ENCODE measurements around the gene SLC22A5.
"Not testable (repeated sequence)": the region's sequence is repeated elsewhere in the genome, so short reads cannot be mapped to it uniquely, and the experiment has no call there.

Gene SLC22A5

GRCh38 chr5:132391870-132392269, 22.4 kb downstream of the SLC22A5 start:
- Histone ChIP-seq H3K4me2 (ENCODE audit: low read length) (no peak overlapping the region), H3K27me3 (ENCODE audit: control insufficient read depth, insufficient read depth, low read length) (no peaks in the 10 kb centered on the region), H3K4me1 (ENCODE audit: control insufficient read depth, insufficient read depth, low read length) (peaks cover 36% of the 10 kb centered on the region), H3K4me3 (ENCODE audit: low read length) (no peak overlapping the region), H3K9me3 (replicated peaks; ENCODE audit: low read length) (no peaks in the 10 kb centered on the region), H3K9ac (ENCODE audit: low read depth, low read length) (no peak overlapping the region), H3K36me3 (ENCODE audit: insufficient read depth, low read length) (peaks cover 10% of the 10 kb centered on the region)

- Histone ChIP-seq H3K4me3 (ENCODE audit: low read length) (no peak overlapping the region), H3K9ac (ENCODE audit: low read depth, low read length) (no peak overlapping the region), H3K27me3 (ENCODE audit: control insufficient read depth, insufficient read depth, low read length) (no peaks in the 10 kb centered on the region), H3K4me2 (ENCODE audit: low read length) (no peak overlapping the region), H3K9me3 (replicated peaks; ENCODE audit: low read length) (no peaks in the 10 kb centered on the region), H3K36me3 (ENCODE audit: insufficient read depth, low read length) (peaks cover 10% of the 10 kb centered on the region), H3K4me1 (ENCODE audit: control insufficient read depth, insufficient read depth, low read length) (peaks cover 30% of the 10 kb centered on the region)
Measured at GRCh38 chr5:132392411-132392810, 22.9 kb downstream of the SLC22A5 start.

GRCh38 chr5:132392978-132393825, 23.7 kb downstream of the SLC22A5 start:
- Histone ChIP-seq H3K4me1 (ENCODE audit: control insufficient read depth, insufficient read depth, low read length) (peaks cover 22% of the 10 kb centered on the region), H3K9me3 (replicated peaks; ENCODE audit: low read length) (no peaks in the 10 kb centered on the region), H3K4me3 (ENCODE audit: low read length) (no peak overlapping the region), H3K36me3 (ENCODE audit: insufficient read depth, low read length) (peaks cover 10% of the 10 kb centered on the region), H3K4me2 (ENCODE audit: low read length) (no peak overlapping the region), H3K9ac (ENCODE audit: low read depth, low read length) (no peak overlapping the region), H3K27me3 (ENCODE audit: control insufficient read depth, insufficient read depth, low read length) (no peaks in the 10 kb centered on the region)

GRCh38 chr5:132394667-132395259, 25.3 kb downstream of the SLC22A5 start:
- peaks cover 7% of the 10 kb centered on the region for H3K4me1 ChIP-seq (ENCODE audit: control insufficient read depth, insufficient read depth, low read length)
- H3K27me3 ChIP-seq (ENCODE audit: control insufficient read depth, insufficient read depth, low read length) = peaks cover 8% of the 10 kb centered on the region
- H3K9me3 ChIP-seq (replicated peaks; ENCODE audit: low read length) = no peaks in the 10 kb centered on the region
- no peak overlapping the region for H3K9ac ChIP-seq (ENCODE audit: low read depth, low read length)
- H3K4me2 ChIP-seq (ENCODE audit: low read length) = no peak overlapping the region
- H3K4me3 ChIP-seq (ENCODE audit: low read length) = no peak overlapping the region
- H3K36me3 ChIP-seq (ENCODE audit: insufficient read depth, low read length) = peaks cover 10% of the 10 kb centered on the region

- H3K9ac ChIP-seq (ENCODE audit: low read depth, low read length) = no peak overlapping the region
- no peaks in the 10 kb centered on the region for H3K9me3 ChIP-seq (replicated peaks; ENCODE audit: low read length)
- H3K4me1 ChIP-seq (ENCODE audit: control insufficient read depth, insufficient read depth, low read length) = no peaks in the 10 kb centered on the region
- H3K4me3 ChIP-seq (ENCODE audit: low read length) = no peak overlapping the region
- H3K36me3 ChIP-seq (ENCODE audit: insufficient read depth, low read length) = peaks cover 10% of the 10 kb centered on the region
- peaks cover 8% of the 10 kb centered on the region for H3K27me3 ChIP-seq (ENCODE audit: control insufficient read depth, insufficient read depth, low read length)
- no peak overlapping the region for H3K4me2 ChIP-seq (ENCODE audit: low read length)
Measured at GRCh38 chr5:132396589-132397031, 27.1 kb downstream of the SLC22A5 start.

DNA sequence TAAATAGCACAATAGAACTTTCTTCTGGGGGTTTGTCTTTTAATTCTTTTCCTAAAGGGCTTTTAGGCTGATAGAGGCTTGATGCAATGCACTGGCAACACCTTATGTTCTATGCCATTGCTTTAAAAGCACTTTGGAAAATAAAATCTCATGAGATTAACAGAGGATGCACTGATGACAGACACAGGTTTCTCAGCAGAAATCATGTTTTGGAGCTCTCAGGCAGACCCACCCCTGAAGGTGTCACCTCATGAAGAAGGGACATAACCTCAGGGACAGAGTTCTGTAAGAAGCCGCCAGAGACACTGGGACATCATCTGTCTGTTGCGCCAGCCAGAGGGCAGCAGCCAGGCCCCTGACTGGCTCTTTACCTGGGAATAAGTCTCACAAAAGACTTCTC, 27.7 kb downstream of the SLC22A5 start:
- Histone ChIP-seq H3K9ac (ENCODE audit: low read depth, low read length) (no peak overlapping the region), H3K36me3 (ENCODE audit: insufficient read depth, low read length) (peaks cover 10% of the 10 kb centered on the region), H3K4me3 (ENCODE audit: low read length) (no peak overlapping the region), H3K4me2 (ENCODE audit: low read length) (no peak overlapping the region), H3K9me3 (replicated peaks; ENCODE audit: low read length) (no peaks in the 10 kb centered on the region), H3K27me3 (ENCODE audit: control insufficient read depth, insufficient read depth, low read length) (peaks cover 8% of the 10 kb centered on the region), H3K4me1 (ENCODE audit: control insufficient read depth, insufficient read depth, low read length) (no peaks in the 10 kb centered on the region)

DNA sequence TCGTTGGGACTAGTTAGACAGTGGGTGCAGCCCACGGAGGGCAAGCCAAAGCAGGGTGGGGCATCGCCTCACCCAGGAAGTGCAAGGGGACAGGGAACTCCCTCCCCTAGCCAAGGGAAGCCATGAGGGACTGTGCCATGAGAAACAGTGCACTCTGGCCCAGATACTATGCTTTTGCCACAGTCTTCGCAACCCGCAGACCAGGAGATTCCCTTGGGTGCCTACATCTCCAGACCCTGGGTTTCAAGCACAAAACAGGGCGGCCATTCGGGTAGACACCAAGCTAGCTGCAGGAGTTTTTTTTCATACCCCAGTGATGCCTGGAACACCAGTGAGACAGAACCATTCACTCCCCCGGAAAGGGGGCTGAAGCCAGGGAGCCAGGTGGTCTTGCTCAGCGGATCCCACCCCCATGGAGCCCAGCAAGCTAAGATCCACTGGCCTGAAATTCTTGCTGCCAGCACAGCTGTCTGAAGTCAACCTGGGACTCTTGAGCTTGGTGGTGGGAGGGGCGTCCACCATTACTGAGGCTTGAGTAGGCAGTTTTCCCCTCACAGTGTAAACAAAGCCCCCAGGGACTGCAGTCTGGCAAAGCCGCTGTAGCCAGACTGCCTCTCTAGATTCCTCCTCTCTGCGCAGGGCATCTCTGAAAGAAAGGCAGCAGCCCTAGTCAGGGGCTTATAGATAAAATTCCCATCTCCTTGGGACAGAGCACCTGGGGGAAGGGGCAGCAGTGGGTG, 28.6 kb downstream of the SLC22A5 start:
- not testable (repeated sequence) for H3K27me3 ChIP-seq (ENCODE audit: control insufficient read depth, insufficient read depth, low read length); H3K4me3 ChIP-seq (ENCODE audit: low read length); H3K9me3 ChIP-seq (replicated peaks; ENCODE audit: low read length); H3K4me2 ChIP-seq (ENCODE audit: low read length); H3K4me1 ChIP-seq (ENCODE audit: control insufficient read depth, insufficient read depth, low read length); H3K9ac ChIP-seq (ENCODE audit: low read depth, low read length)
- H3K36me3 ChIP-seq (ENCODE audit: insufficient read depth, low read length) = peaks cover 10% of the 10 kb centered on the region

DNA sequence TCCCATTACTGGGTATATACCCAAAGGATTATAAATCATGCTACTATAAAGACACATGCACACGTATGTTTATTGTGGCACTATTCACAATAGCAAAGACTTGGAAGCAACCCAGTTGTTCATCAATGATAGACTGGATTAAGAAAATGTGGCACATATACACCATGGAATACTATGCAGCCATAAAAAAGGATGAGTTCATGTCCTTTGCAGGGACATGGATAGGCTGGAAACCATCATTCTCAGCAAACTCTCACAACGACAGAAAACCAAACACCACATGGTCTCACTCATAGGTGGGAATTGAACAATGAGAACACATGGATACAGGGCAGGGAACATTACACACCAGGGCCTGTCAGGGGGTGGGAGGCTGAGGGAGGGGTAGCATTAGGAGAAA, 34.5 kb downstream of the SLC22A5 start:
- not testable (repeated sequence) for H3K9me3 ChIP-seq (replicated peaks; ENCODE audit: low read length); H3K36me3 ChIP-seq (ENCODE audit: insufficient read depth, low read length); H3K9ac ChIP-seq (ENCODE audit: low read depth, low read length); H3K4me2 ChIP-seq (ENCODE audit: low read length); H3K4me3 ChIP-seq (ENCODE audit: low read length); H3K27me3 ChIP-seq (ENCODE audit: control insufficient read depth, insufficient read depth, low read length); H3K4me1 ChIP-seq (ENCODE audit: control insufficient read depth, insufficient read depth, low read length)

DNA sequence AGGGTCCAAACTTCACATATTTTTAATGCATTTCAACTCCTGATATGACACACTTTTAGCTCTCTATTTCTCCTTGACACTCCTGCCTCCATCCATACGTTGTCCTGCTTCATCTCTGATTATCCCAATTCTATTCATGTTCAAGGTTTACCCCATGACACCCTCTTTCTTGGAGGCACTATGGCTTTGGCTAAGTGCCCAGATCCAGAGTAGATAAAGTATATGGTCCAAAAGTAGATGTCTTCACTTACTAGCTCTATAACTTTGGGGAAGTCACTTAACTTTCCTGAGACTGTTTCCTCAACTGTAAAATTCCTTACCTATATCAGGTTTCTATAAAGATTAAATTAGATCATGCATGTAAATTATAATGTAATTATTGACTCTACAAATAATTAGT, 36.1 kb downstream of the SLC22A5 start:
- H3K27me3 ChIP-seq (ENCODE audit: control insufficient read depth, insufficient read depth, low read length) = no peaks in the 10 kb centered on the region
- H3K4me3 ChIP-seq (ENCODE audit: low read length) = no peak overlapping the region
- no peak overlapping the region for H3K4me2 ChIP-seq (ENCODE audit: low read length)
- no peaks in the 10 kb centered on the region for H3K9me3 ChIP-seq (replicated peaks; ENCODE audit: low read length)
- H3K36me3 ChIP-seq (ENCODE audit: insufficient read depth, low read length) = no peaks in the 10 kb centered on the region
- H3K4me1 ChIP-seq (ENCODE audit: control insufficient read depth, insufficient read depth, low read length) = peaks cover 7% of the 10 kb centered on the region
- no peak overlapping the region for H3K9ac ChIP-seq (ENCODE audit: low read depth, low read length)

DNA sequence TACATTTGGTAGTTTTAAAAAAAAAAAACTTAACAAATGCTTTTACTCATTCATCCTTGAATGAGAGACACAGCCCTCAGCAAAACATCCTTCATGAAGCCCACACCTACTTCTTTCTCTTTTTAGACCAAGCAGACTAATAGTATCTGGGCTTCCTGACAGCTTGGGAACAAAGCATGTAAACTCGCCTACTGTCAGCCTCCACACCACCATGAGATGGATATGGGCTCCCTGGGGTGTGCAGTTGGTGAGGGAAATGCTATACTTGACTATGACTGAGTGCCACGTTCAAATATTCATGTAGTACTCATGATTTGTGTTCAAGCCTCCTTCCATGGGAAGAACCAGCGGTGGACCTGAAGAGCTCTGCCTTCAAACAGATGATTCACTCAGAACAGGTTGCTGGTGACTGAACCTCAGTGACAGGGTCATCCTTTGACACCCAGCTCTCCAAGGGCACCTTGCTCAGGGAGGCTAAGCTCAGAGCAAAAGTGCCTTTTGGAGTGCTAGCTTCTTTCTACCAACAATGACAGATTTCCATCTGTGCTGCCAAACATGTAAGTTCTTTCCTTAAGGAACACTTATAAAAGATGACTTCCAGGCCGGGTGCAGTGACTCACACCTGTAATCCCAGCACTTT, 36.8 kb downstream of the SLC22A5 start:
- Histone ChIP-seq H3K4me1 (ENCODE audit: control insufficient read depth, insufficient read depth, low read length) (peaks cover 11% of the 10 kb centered on the region), H3K36me3 (ENCODE audit: insufficient read depth, low read length) (no peaks in the 10 kb centered on the region), H3K9me3 (replicated peaks; ENCODE audit: low read length) (no peaks in the 10 kb centered on the region), H3K4me2 (ENCODE audit: low read length) (no peak overlapping the region), H3K9ac (ENCODE audit: low read depth, low read length) (no peak overlapping the region), H3K4me3 (ENCODE audit: low read length) (no peak overlapping the region), H3K27me3 (ENCODE audit: control insufficient read depth, insufficient read depth, low read length) (no peaks in the 10 kb centered on the region)

DNA sequence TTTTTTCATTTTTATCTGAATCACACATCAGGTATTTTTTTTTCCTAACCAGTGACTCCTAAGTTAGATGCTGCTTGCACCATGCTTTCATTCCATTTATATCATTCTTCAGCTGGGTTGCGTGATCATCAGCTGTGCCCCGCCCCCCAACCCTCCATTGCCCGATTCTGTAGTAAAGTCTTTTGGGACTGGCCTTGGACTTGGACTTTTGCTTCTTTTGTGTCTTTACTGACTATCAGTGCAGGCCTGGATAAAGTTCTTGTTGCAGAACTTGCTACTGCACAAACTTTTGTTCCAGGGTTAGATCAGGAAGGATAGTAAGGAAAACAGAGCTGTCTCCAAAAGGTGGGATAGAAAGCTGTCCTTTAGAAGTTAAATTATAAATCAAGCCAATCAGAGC, 38.5 kb downstream of the SLC22A5 start:
- no peaks in the 10 kb centered on the region for H3K36me3 ChIP-seq (ENCODE audit: insufficient read depth, low read length)
- no peak overlapping the region for H3K4me3 ChIP-seq (ENCODE audit: low read length)
- no peak overlapping the region for H3K4me2 ChIP-seq (ENCODE audit: low read length)
- peaks cover 19% of the 10 kb centered on the region for H3K4me1 ChIP-seq (ENCODE audit: control insufficient read depth, insufficient read depth, low read length)
- no peaks in the 10 kb centered on the region for H3K27me3 ChIP-seq (ENCODE audit: control insufficient read depth, insufficient read depth, low read length)
- H3K9ac ChIP-seq (ENCODE audit: low read depth, low read length) = no peak overlapping the region
- H3K9me3 ChIP-seq (replicated peaks; ENCODE audit: low read length) = no peaks in the 10 kb centered on the region

Data from skeletal muscle satellite cell (primary cell).